Fibroblast of peridontal ligament (primary cell): ENCODE measurements around the gene DLGAP3.
"Not testable (repeated sequence)": the region's sequence is repeated elsewhere in the genome, so short reads cannot be mapped to it uniquely, and the experiment has no call there.

ENCODE experiments used
- DNase-seq: peaks from one replicate; pipeline ENCODE4 v3.0.0-alpha.2; 2010; ENCODE audit errors: extremely low read depth

The DLGAP3 gene

GRCh38 chr1:34929497-34929852 lies at the start of gene DLGAP3:
Gene DLGAP3, minus strand, starts transcription at chr1:34929650. Its CDS starts 24,267 bp downstream, at chr1:34905383.
- DNase-seq = no peak

DNA sequence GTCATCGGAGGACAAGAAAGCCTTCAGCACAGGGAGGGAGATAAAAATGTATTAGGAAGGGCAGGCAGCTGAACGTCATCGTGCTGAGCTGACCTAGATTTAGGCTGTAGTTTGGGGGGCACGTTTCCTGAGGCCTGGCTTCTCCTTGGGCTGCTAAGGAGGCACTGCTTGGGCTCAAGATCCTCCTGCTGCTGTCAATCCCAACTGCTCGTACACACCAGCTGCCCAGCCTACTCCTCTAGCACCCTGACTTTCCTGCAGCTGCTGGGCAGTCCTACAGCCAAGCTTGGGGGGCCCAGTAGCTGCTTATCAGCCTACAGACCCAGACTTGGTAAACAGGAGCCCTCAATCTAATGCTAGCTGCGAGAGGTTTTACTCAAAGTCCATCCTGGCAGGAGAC lies 49.5 kb upstream of the DLGAP3 start:
- no peak for DNase-seq

- DNase-seq = no peak
Observed at GRCh38 chr1:34977858-34978257, 48.4 kb upstream of the DLGAP3 start.

GRCh38 chr1:34977210-34977471 lies 47.7 kb upstream of the DLGAP3 start:
- DNase-seq = no peak

DNA sequence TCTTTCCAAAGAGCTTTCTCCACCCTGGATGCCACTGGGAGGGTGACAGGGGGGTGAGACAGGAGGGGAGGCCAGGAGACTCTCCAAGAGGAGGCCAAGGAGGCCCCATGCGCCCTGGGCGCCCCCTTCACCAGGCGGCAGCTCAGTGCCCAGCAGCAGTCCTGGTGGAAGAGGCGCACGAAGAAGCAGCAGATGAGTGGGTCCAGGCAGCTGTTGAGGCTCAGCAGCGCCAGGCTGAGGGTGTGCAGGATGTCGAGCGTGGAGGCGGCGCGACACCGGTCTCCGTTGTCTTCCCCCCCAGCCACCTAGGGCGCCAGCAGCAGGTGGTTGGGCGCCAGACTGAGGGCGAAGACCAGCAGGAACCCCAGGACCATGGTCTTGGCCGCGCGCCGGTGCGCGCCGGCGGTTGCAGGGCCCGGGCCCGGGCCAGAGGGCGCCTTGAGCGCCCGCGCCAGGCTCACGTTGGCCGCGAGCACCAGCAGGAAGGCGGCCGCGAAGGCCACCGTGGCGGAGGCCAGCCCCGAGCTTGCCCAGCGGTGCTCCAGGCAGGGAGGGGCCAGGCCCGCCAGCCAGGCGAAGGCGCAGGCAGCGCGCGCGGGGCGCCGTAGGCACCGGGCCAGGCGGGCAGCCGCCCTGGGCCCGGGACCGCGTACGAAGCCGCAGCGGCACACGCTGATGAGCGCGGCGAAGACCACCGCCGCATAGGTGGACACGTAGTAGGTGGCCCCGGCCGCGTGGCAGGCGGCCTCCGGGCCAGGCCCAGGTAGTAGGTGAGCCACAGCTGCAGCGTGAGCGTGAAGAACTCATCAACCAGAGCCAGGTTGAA lies 47.1 kb upstream of the DLGAP3 start:
- DNase-seq = no peak

DNA sequence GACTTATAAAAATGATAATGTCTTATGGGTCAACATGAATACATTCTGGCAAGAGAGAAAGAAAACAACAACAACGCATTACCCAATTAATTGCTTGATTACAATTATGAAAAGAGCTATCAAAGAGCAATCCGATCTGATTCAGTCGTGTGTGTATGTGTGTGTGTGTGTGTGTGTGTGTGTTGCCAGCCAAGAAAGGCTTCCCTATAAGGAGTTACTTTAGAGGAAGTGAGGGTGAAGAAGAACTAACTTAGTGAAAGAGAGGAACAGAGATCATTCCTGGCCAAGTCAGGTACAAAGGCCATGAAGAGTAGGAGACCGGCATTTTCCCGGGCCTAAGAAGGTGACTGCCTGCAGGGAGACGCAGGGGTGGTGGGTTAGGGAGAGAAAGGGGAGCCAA lies 46.3 kb upstream of the DLGAP3 start:
- no peak for DNase-seq

GRCh38 chr1:34975338-34975737 lies 45.9 kb upstream of the DLGAP3 start:
- no peak for DNase-seq

- DNase-seq = no peak
Observed at GRCh38 chr1:34974626-34975025, 45.2 kb upstream of the DLGAP3 start.

GRCh38 chr1:34973326-34973725 lies 43.9 kb upstream of the DLGAP3 start:
- DNase-seq = peak; percentile 20

DNA sequence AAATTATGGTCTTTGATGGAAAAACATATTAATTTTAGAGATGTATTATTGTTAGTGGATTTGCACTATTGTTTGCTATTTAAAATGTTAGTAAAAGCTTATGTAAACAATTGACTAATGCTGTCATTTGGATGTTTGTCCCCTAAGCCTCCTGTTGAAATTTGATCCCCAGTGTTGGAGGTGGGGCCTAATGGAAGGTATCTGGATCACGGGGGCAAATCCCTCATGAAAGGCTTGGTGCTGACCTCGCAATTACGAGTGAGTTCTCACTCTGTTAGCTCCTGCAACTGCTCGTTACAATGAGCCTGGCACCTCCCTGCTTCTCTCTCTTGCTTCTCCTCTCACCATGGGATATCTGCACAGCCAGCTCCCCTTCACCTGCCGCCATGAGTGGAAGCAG lies 41.4 kb upstream of the DLGAP3 start:
- DNase-seq = no peak

GRCh38 chr1:34970220-34970735 lies 40.8 kb upstream of the DLGAP3 start:
- DNase-seq = no peak

DNA sequence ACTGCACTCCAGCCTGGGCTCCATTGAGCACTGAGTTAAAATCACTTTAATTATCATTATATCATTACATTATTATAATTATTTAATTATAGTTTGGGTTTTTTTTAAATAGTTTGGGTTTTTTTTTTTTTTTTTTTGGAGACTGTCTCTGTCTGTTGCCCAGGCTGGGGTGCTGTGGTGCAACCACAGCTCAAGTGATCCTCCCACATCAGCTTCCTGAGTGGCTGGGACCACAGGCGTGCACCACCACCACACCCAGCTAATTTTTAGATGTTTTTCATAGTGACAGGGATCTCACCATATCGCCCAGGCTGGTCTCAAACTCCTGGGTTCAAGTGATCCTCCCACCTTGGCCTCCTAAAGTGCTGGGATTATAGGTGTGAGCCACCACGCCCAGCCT lies 38.8 kb upstream of the DLGAP3 start:
- not testable (repeated sequence) for DNase-seq

DNA sequence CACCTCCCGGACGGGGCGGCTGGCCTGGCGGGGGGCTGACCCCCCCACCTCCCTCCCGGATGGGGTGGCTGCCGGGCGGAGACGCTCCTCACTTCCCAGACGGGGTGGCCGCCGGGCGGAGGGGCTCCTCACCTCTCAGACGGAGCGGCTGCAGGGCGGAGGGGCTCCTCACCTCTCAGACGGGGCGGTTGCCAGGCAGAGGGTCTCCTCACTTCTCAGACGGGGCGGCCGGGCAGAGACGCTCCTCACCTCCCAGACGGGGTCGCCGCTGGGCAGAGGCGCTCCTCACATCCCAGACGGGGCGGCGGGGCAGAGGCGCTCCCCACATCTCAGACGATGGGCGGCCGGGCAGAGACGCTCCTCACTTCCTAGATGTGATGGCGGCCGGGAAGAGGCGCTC lies 38.2 kb upstream of the DLGAP3 start:
- DNase-seq = not testable (repeated sequence)

DNA sequence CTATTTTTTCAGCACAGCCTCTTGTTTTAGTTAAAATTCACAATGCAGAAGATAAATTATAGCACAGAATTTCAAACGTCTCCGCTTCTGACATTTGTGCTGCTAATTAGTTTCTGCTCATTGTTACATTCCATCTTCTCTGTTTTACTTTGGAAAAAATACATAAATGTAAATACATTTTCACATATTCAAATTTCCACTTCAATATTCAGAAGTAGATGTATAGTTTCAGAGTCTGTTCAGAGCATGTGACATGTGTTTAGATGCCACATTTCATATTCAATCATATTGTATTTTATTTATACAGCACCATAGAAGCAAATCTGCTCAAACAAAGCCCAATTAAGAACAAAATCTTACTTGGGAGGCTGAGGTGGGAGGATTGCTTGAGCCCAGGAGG lies 36.1 kb upstream of the DLGAP3 start:
- no peak for DNase-seq

DNA sequence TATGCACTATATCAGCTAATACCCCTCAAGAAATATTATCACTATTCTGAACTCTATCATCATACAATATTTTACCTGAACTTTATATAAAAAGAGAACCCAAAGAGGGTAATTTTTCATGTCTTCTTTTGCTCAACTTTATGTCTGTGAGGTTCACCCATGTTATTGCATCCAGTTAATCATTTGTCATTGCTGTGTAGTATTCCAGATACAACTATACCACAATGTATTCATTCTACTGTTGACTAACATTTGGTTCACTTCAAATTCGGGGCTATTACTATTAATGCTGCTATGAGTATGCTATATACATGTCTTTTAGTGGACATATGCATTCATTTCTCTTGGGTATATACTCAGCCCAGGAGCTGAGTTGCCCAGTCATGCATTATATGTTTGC lies 21.0 kb upstream of the DLGAP3 start:
- DNase-seq = no peak

- not testable (repeated sequence) for DNase-seq
Observed at GRCh38 chr1:34948739-34949138, 19.3 kb upstream of the DLGAP3 start.

- DNase-seq = not testable (repeated sequence)
Observed at GRCh38 chr1:34947641-34948314, 18.3 kb upstream of the DLGAP3 start.

DNA sequence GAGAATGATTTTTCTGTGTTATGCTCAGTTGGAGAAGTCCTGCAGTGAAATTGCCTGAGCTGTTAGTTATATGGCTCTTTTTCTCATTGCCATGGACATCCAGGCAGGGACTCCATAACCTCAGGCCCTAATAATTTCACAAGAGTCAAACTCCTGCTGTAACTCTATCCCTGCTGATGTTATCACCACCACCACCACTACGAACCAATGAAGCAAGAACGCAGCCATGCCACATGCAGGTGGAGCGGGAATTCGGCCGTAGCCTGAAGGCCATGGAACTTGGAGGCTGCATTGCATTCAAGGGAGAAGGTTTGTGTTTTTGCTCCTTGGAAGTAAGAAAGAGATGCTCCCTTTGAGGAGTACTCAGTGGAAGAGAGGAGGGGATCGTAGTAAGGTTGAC lies 16.8 kb upstream of the DLGAP3 start:
- no peak for DNase-seq

DNA sequence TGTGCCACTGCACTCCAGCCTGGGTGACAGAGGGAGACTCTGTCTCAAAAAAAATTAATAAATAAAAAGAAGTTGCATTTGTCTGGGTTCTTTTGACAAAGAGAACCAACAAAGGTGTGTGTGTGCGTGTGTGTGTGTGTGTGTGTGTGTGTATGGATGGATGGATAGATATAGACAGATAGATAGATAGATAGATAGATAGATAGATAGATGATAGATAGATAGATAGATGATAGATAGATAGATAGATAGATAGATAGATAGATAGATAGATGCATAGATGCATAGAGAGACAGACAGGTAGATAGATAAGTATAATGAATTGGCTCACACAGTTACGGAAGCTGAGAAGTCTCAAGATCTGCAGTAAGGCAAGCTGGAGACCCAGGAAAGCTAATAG lies 12.3 kb upstream of the DLGAP3 start:
- not testable (repeated sequence) for DNase-seq

DNA sequence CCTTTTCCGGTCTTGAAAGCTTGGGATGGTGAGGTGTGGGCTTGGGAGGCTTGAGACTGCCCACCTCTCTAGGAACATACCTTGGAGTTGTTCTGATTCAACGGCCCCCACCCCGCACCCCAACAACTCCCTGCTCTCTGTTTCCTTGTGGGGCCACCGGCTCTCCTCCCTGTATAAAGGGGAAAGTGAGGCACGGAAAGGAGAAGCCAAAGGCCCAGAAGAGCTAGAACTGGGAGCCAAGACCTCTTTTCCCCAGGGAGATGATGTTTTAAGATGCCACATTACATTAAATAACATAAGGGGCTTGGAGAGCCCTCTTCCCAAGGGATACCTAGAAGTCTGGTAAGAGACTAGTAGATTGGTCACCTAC lies 1.2 kb upstream of the DLGAP3 start:
- DNase-seq = no peak

GRCh38 chr1:34929853-34930701 lies 627 bp upstream of the DLGAP3 start:
- no peak for DNase-seq

- DNase-seq = no peak
Observed at GRCh38 chr1:34928699-34929496, 552 bp downstream of the DLGAP3 start.
